Endodermal cell (in vitro differentiated cells): ENCODE data around the gene FAM13A. TPM values are rescaled to one million over a fixed set of nuclear protein-coding genes. Genes with fewer than 3 reads are reported as not detected.
A peak's percentile ranks its signal among the peaks of the same experiment; 100 is the strongest.

Experiments
- DNase-seq: peaks from one replicate; pipeline ENCODE4 v3.0.0-alpha.2; 2017
- H3K27ac ChIP-seq: 2 replicates; pipeline ENCODE4 v1.5.1; 2013; ENCODE audit warnings: mild to moderate bottlenecking, low read depth, low read length, moderate library complexity
- H3K27me3 ChIP-seq: 2 replicates; pipeline ENCODE4 v1.6.1; 2013; ENCODE audit warnings: mild to moderate bottlenecking, low read length, moderate library complexity; ENCODE audit not compliant: insufficient read depth, control insufficient read depth, poor library complexity, severe bottlenecking
- H3K36me3 ChIP-seq: 2 replicates; pipeline ENCODE4 v1.7.0; 2013; ENCODE audit warnings: mild to moderate bottlenecking, low read length, moderate library complexity; ENCODE audit not compliant: control insufficient read depth, insufficient read depth
- H3K4me1 ChIP-seq: one replicate; pipeline ENCODE4 v1.7.0; 2013; ENCODE audit warnings: low read length; ENCODE audit not compliant: control insufficient read depth, insufficient read depth
- H3K4me3 ChIP-seq: 2 replicates; pipeline ENCODE4 v1.5.1; 2013; ENCODE audit warnings: mild to moderate bottlenecking, low read length, moderate library complexity
- H3K9ac ChIP-seq: 2 replicates; pipeline ENCODE4 v1.6.1; 2013; ENCODE audit warnings: mild to moderate bottlenecking, low read length, moderate library complexity; ENCODE audit not compliant: poor library complexity, severe bottlenecking; ENCODE audit errors: extremely low read depth
- H3K9me3 ChIP-seq: 2 replicates; pipeline ENCODE4 v1.6.1; 2013; ENCODE audit warnings: mild to moderate bottlenecking, low read length, moderate library complexity; ENCODE audit not compliant: control insufficient read depth
- H3K27ac Mint-ChIP-seq: 2 replicates; pipeline ENCODE4 v1.8.0; 2020; ENCODE audit warnings: mixed read lengths
- H3K27me3 Mint-ChIP-seq: 2 replicates; pipeline ENCODE4 v1.8.0; 2021; ENCODE audit warnings: mild to moderate bottlenecking, mixed read lengths; ENCODE audit not compliant: insufficient read depth
- H3K36me3 Mint-ChIP-seq: 2 replicates; pipeline ENCODE4 v1.8.0; 2020; ENCODE audit warnings: low read depth, mixed read lengths
- H3K4me1 Mint-ChIP-seq: 2 replicates; pipeline ENCODE4 v1.8.0; 2020; ENCODE audit warnings: mixed read lengths
- H3K4me3 Mint-ChIP-seq: 2 replicates; pipeline ENCODE4 v1.8.0; 2020; ENCODE audit warnings: mild to moderate bottlenecking, moderate library complexity, mixed read lengths
- H3K9me3 Mint-ChIP-seq: 2 replicates; pipeline ENCODE4 v1.8.0; 2020; ENCODE audit warnings: mild to moderate bottlenecking, mixed read lengths
- CTCF ChIP-seq: fragments of 200-600 bp; sonication (generic); conservative IDR thresholded peaks from 2 replicates; pipeline ENCODE4 v1.5.0; 2021; ENCODE audit warnings: antibody characterized with exemption, mild to moderate bottlenecking
- WGBS, 2 experiments: methylation state at CpG; one replicate each; pipeline versions ENCODE4 v1.1.5 to v1.1.7; 2013; ENCODE audit warnings: missing lambda C conversion rate in 2 of 2, mixed read lengths in 1 of 2; ENCODE audit not compliant: insufficient coverage in 1 of 2, insufficient read length in 1 of 2; 5-methylcytosine and 5-hydroxymethylcytosine counted together
- total RNA-seq, 2 donors: library from RNA; stranded (reverse); fragmentation: NEBNext Ultra II Directional in 1 of 2; extraction: Animal tissue kit (Norgen Biotek cat#: 25700) in 1 of 2; gene quantifications; 2 replicates in 1 of 2; 3 replicates in 1 of 2; pipeline ENCODE4 v1.2.1, GENCODE V29; 2021

The FAM13A gene
- total RNA-seq, 2 donors from 2014 or later = 13.6 to 17.0 TPM

DNA sequence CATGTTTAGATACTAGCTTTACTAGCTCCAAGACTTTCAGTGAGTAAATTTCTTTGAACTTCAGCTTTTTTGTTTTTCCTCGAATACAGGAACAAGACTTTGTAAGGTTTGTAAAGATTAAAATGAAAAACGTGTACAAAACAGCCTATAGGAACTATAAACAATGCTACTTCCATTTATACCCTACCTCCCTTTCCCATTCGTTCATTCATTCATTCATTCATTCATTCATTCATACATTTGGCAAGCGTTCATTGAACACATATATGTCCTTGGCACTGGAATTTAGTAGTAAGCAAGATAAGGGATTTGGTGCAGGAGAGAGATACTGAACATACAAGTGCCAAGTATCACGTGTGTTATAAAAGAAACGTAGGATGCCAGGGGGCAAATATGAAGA, 293.9 kb downstream of the FAM13A start:
- Mint-ChIP-seq H3K4me1 (peaks cover 26% of the 10 kb centered on the region), H3K27ac (no peak overlapping the region), H3K9me3 (no peaks in the 10 kb centered on the region), H3K27me3 (no peaks in the 10 kb centered on the region), H3K36me3 (no peaks in the 10 kb centered on the region), H3K4me3 (no peak overlapping the region)
- H3K27me3 ChIP-seq = no peaks in the 10 kb centered on the region
- no peaks in the 10 kb centered on the region for H3K9me3 ChIP-seq
- DNase-seq = no peak
- TF ChIP-seq CTCF = no peak
- 85 to 89% methylated on average over 2 to 6 of the region's 6 CpGs for WGBS, 2 experiments
- H3K9ac ChIP-seq = no peak overlapping the region
- H3K36me3 ChIP-seq = no peaks in the 10 kb centered on the region
- H3K27ac ChIP-seq = no peak overlapping the region
- no peak overlapping the region for H3K4me3 ChIP-seq
- H3K4me1 ChIP-seq = peaks cover 13% of the 10 kb centered on the region

DNA sequence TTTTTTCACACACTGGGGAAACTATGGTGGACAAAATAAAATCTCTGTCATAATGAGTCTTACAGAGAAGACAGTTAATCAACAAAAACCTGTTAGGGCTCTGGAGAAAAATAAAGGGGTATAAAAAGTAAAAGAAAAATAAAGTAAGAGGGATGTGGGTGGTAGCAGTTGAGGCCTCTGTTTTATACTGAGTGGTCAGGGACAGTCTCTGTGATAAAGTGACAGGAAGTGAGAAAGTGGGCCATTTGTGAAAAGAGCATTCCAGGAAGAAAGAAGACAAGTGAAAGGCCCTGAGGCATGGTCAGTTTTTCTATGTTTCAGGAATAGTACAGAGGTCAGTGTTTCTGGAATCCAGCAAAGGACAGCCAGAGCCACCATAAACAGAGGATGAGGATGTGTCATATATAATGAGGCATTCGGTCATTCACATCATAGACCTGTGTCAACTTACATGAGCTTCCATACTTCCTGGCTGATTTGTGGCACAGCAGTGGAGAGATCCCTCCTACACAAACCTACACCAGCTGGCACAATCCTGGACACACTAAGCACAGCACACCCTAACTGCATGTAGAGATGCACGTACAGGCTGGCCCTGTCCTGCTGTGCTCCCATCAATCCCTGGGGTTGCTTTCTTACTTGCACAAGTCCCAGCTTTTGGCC, 295.0 kb downstream of the FAM13A start:
- H3K36me3 Mint-ChIP-seq = no peaks in the 10 kb centered on the region
- H3K4me3 Mint-ChIP-seq = no peak overlapping the region
- Histone ChIP-seq H3K36me3 (no peaks in the 10 kb centered on the region), H3K27me3 (no peaks in the 10 kb centered on the region), H3K27ac (no peak overlapping the region), H3K9ac (no peak overlapping the region), H3K4me1 (peaks cover 13% of the 10 kb centered on the region), H3K4me3 (no peak overlapping the region), H3K9me3 (no peaks in the 10 kb centered on the region)
- WGBS, 2 experiments = 72 to 87% methylated on average over 2 of the region's 2 CpGs
- DNase-seq = no peak
- H3K27ac Mint-ChIP-seq = peak overlapping the region; percentile 40
- peaks cover 32% of the 10 kb centered on the region for H3K4me1 Mint-ChIP-seq
- TF ChIP-seq CTCF = no peak
- H3K27me3 Mint-ChIP-seq = no peaks in the 10 kb centered on the region
- H3K9me3 Mint-ChIP-seq = no peaks in the 10 kb centered on the region

- no peak for TF ChIP-seq CTCF
- Histone ChIP-seq H3K27ac (no peak overlapping the region), H3K4me1 (peaks cover 13% of the 10 kb centered on the region), H3K27me3 (no peaks in the 10 kb centered on the region), H3K9ac (no peak overlapping the region), H3K9me3 (no peaks in the 10 kb centered on the region), H3K4me3 (no peak overlapping the region), H3K36me3 (no peaks in the 10 kb centered on the region)
- Mint-ChIP-seq H3K27me3 (no peaks in the 10 kb centered on the region), H3K9me3 (no peaks in the 10 kb centered on the region), H3K4me1 (peaks cover 27% of the 10 kb centered on the region), H3K27ac (no peak overlapping the region), H3K4me3 (no peak overlapping the region), H3K36me3 (no peaks in the 10 kb centered on the region)
- DNase-seq = no peak
- 89% methylated on average over 2 to 3 of the region's 3 CpGs for WGBS, 2 experiments
Observed at GRCh38 chr4:88761342-88761741, 295.6 kb downstream of the FAM13A start.
